Transverse colon (tissue), 4 donors: Measurements from ENCODE around the gene ZCCHC4. TPM values are rescaled to one million over a fixed set of nuclear protein-coding genes. Genes with fewer than 3 reads are reported as not detected.

Source experiments
- DNase-seq: peaks from one replicate; pipeline ENCODE4 v3.0.0-alpha.2; 2019
- H3K27ac ChIP-seq, 4 donors: fragments of 200-600 bp; sonication (generic); 2 replicates each; pipeline ENCODE4 v1.5.1; 2016 to 2018; ENCODE audit warnings: inconsistent platforms in 4 of 4
- H3K27me3 ChIP-seq: fragments of 200-600 bp; sonication (generic); 2 replicates; pipeline ENCODE4 v1.5.1; 2017; ENCODE audit warnings: inconsistent platforms
- H3K36me3 ChIP-seq, 4 donors: fragments of 200-600 bp; sonication (generic); 2 replicates each; pipeline ENCODE4 v1.5.1; 2017 to 2019; ENCODE audit warnings: inconsistent platforms in 4 of 4
- H3K4me1 ChIP-seq, 4 donors: fragments of 200-600 bp; sonication (generic); 2 replicates each; pipeline ENCODE4 v1.5.1; 2017 to 2020; ENCODE audit warnings: inconsistent platforms in 4 of 4
- H3K4me3 ChIP-seq, 4 donors: fragments of 200-600 bp; sonication (generic); 1 replicate in 1 of 4; 2 replicates in 3 of 4; pipeline versions ENCODE4 v1.5.1 to v1.6.1; 2017 to 2019; ENCODE audit warnings: inconsistent platforms in 4 of 4
- H3K9me3 ChIP-seq, 2 donors: fragments of 200-600 bp; sonication (generic); 2 replicates each; pipeline ENCODE4 v1.5.1; 2017 to 2019; ENCODE audit warnings: inconsistent platforms in 2 of 2
- EP300 ChIP-seq: sonication (generic); formaldehyde crosslinking; IDR thresholded peaks from one replicate; pipeline ENCODE4 v1.6.1; 2017; ENCODE audit warnings: antibody characterized with exemption, low read depth
- POLR2A ChIP-seq: fragments of 450-650 bp; IDR thresholded peaks from one replicate; pipeline ENCODE4 v1.6.1; 2016; ENCODE audit warnings: antibody characterized with exemption, mild to moderate bottlenecking, moderate library complexity
- POLR2AphosphoS5 ChIP-seq, 3 donors: sonication (generic); formaldehyde crosslinking; IDR thresholded peaks; one replicate each; pipeline ENCODE4 v1.6.1; 2016; ENCODE audit warnings: antibody characterized with exemption in 3 of 3
- WGBS, 2 donors: methylation state at CpG; one replicate each; pipeline ENCODE4 v1.1.5; 2018; ENCODE audit warnings: low coverage in 1 of 2; 5-methylcytosine and 5-hydroxymethylcytosine counted together
- in situ Hi-C, 4 donors: fragments of 200-750 bp; cut with MboI; loops; one replicate each; pipeline versions ENCODE4 v1.15.0 to v1.15.1; 2017; ENCODE audit warnings: low sequenced_read_pairs in 3 of 4, low pct_ligation_motif_present in 1 of 4, low pct_unique_long_range_greater_than_20kb in 1 of 4
- intact Hi-C: fragments of 100-400 bp; cut with DNase I; formaldehyde crosslinking; loops from one replicate; pipeline ENCODE4 v1.15.1; 2023; ENCODE audit warnings: low total_unique reads
- total RNA-seq, 4 donors: library from RNA; depleted of rRNA; stranded (reverse); fragments of >200 nt; gene quantifications; one replicate each; pipeline ENCODE4 v1.1.0, GENCODE V29; 2016
- TF ChIP-seq, protein P1 (sequence below), 5 experiments: fragments of 200-600 bp in 3 of 5; fragments of 450-650 bp in 2 of 5; sonication (generic) in 3 of 5; IDR thresholded peaks; 1 replicate in 2 of 5; 2 replicates in 3 of 5; pipeline ENCODE4 v1.5.1; 2016 to 2017; ENCODE audit warnings: antibody characterized with exemption in 5 of 5, inconsistent platforms in 3 of 5, mild to moderate bottlenecking in 2 of 5, moderate library complexity in 1 of 5

The ZCCHC4 gene
- total RNA-seq, 4 donors from 2014 or later: 11.2 to 21.7 (median 14.3) TPM

DNA sequence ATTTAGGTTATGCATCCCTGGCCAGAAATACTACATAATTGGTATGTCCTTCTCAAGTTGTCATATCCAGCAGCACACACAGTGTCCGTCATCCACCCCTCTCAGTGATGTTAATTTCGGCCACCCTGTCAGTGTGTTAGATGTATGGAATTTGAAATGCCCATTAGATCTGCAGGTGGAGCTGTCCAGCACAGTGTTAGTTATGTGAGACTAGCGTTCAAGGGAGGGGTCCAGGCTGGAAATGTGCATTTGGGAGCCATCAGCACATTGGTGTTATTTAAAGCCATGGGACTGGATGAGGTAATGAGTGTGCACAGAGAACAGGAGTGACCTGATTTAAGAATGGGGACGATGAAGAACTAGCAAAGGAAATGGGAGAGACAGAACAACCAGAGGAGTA, 86.9 kb downstream of the ZCCHC4 start:
- Histone ChIP-seq H3K27ac (no peak overlapping the region), H3K4me3 (no peak overlapping the region), H3K36me3 (peaks cover 0 to 64% (median 31%) of the 10 kb centered on the region in 4 donors), H3K9me3 (no peaks in the 10 kb centered on the region), H3K27me3 (no peaks in the 10 kb centered on the region), H3K4me1 (no peaks in the 10 kb centered on the region)
- no peak for DNase-seq
- WGBS, 2 donors: 88 to 94% methylated on average over 4 of the region's 4 CpGs
- in situ Hi-C loops: no loop called here
- TF ChIP-seq, protein P1, sequence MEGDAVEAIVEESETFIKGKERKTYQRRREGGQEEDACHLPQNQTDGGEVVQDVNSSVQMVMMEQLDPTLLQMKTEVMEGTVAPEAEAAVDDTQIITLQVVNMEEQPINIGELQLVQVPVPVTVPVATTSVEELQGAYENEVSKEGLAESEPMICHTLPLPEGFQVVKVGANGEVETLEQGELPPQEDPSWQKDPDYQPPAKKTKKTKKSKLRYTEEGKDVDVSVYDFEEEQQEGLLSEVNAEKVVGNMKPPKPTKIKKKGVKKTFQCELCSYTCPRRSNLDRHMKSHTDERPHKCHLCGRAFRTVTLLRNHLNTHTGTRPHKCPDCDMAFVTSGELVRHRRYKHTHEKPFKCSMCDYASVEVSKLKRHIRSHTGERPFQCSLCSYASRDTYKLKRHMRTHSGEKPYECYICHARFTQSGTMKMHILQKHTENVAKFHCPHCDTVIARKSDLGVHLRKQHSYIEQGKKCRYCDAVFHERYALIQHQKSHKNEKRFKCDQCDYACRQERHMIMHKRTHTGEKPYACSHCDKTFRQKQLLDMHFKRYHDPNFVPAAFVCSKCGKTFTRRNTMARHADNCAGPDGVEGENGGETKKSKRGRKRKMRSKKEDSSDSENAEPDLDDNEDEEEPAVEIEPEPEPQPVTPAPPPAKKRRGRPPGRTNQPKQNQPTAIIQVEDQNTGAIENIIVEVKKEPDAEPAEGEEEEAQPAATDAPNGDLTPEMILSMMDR (IDR thresholded peaks at IDR 0.05): no peak
- TF ChIP-seq POLR2AphosphoS5 (IDR thresholded peaks at IDR 0.05): no peak
- intact Hi-C loops: no loop called here

DNA sequence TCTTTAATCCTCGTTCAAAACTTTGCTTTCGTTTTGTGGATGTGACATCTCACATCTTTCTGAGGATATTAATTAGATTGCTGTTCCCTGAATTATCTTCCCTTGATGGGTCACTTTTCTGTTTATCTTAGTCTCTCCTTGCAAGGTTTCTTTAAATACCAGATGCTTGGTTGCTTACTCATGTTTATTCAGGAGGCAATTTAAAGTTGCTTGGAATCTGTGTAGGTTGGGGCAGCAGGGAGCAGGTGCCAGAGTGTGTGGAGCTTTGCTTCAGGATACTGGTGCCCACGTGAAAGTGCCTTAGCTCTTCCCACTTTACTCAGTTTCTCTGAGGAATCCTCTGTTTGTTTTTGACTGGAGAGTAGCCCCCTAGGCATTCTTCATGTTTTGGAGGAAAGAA, 88.5 kb downstream of the ZCCHC4 start:
- no peaks in the 10 kb centered on the region for H3K4me1 ChIP-seq
- intact Hi-C loops: no loop called here
- H3K9me3 ChIP-seq: no peaks in the 10 kb centered on the region
- WGBS, 2 donors: 79% methylated on average over 3 of the region's 3 CpGs
- no peak overlapping the region for H3K4me3 ChIP-seq
- H3K27ac ChIP-seq: no peak overlapping the region
- in situ Hi-C loops: no loop called here
- TF ChIP-seq POLR2AphosphoS5 (IDR thresholded peaks at IDR 0.05) (no peak), EP300 (no peak), POLR2A (no peak)
- TF ChIP-seq, protein P1 (IDR thresholded peaks at IDR 0.05): no peak
- no peak for DNase-seq
- H3K36me3 ChIP-seq: peaks cover 0 to 59% (median 29%) of the 10 kb centered on the region in 4 donors
- no peaks in the 10 kb centered on the region for H3K27me3 ChIP-seq

DNA sequence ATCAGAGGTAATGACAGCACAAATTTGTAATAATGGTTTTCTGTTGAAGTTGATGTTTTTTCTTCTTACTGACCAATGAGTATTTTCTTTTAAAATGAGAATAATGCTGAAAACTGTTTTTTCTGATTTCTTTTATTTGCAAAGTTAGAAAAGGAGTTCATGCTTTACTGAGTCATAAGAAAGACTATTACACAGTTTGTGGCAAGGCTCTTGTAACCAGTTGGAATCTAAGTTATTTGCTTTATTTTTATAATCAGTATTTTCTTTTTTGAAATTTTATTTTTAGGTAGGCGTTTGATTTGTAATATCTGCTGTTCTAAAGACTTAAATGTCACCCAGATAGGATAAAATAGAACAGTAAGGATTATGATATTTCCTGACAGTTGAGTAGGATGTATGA, 89.9 kb downstream of the ZCCHC4 start:
- intact Hi-C loops: no loop called here
- TF ChIP-seq EP300 (no peak), POLR2AphosphoS5 (IDR thresholded peaks at IDR 0.05) (no peak), POLR2A (no peak)
- TF ChIP-seq, protein P1 (IDR thresholded peaks at IDR 0.05): no peak

DNA sequence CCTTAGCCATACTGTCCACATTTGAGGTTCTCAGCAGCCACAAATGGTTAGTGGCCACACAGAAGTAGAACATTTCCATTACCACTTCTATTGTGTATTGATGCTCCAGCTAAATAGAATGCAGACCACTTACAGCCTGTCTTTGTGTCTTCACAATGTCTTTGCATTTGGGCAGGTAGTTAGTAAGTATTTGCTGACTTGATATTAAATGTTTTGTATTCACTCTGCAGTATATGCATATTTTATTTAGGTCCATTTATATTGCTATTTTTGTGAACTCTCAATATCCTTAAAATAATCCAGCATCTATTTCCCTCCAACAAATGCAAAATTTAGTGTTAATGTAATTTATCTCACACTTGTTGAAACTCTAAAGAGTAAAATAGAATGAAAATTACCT, 91.1 kb downstream of the ZCCHC4 start:
- DNase-seq: no peak
- Histone ChIP-seq H3K27me3 (no peaks in the 10 kb centered on the region), H3K36me3 (peaks cover 0 to 56% (median 28%) of the 10 kb centered on the region in 4 donors), H3K27ac (no peak overlapping the region), H3K4me1 (no peaks in the 10 kb centered on the region), H3K4me3 (no peak overlapping the region), H3K9me3 (no peaks in the 10 kb centered on the region)
- in situ Hi-C loops (no loop called here), intact Hi-C loops (no loop called here)
- TF ChIP-seq POLR2A: no peak
- TF ChIP-seq, protein P1 (IDR thresholded peaks at IDR 0.05): no peak
- no peak for TF ChIP-seq POLR2AphosphoS5 (IDR thresholded peaks at IDR 0.05)
- TF ChIP-seq EP300: no peak

More for the DNA sequence above, 89.9 kb downstream of the ZCCHC4 start:
- H3K4me1 ChIP-seq: no peaks in the 10 kb centered on the region
- H3K4me3 ChIP-seq: no peak overlapping the region
- H3K9me3 ChIP-seq: no peaks in the 10 kb centered on the region
- peaks cover 0 to 56% (median 28%) of the 10 kb centered on the region in 4 donors for H3K36me3 ChIP-seq
- H3K27ac ChIP-seq: no peak overlapping the region
- DNase-seq: no peak
- WGBS, 2 donors: 91 to 93% methylated on average over 1 of the region's 1 CpG
- in situ Hi-C loops: no loop called here
- H3K27me3 ChIP-seq: no peaks in the 10 kb centered on the region
